GM18499 (cell line): ENCODE results near the gene LTBP1.
"Not testable (repeated sequence)": the region's sequence is repeated elsewhere in the genome, so short reads cannot be mapped to it uniquely, and the experiment has no call there.

ENCODE experiments used
- ATAC-seq: cut with Tn5 transposase; IDR thresholded peaks from one replicate; pipeline ENCODE4 v1.9.1; 2021; ENCODE audit warnings: moderate number of reproducible peaks; ENCODE audit not compliant: insufficient read depth, unreplicated experiment

LTBP1 gene

GRCh38 chr2:33350632-33351031, 403.9 kb downstream of the LTBP1 start:
- ATAC-seq = no peak

- ATAC-seq = no peak
These were observed 405.0 kb downstream of the LTBP1 start for GRCh38 chr2:33351781-33352180.

- no peak for ATAC-seq
These were observed 408.2 kb downstream of the LTBP1 start for GRCh38 chr2:33354981-33355380.

GRCh38 chr2:33358878-33359277, 412.1 kb downstream of the LTBP1 start:
- no peak for ATAC-seq

GRCh38 chr2:33363325-33364298, 416.9 kb downstream of the LTBP1 start:
- no peak for ATAC-seq

- ATAC-seq = no peak
These were observed 418.7 kb downstream of the LTBP1 start for GRCh38 chr2:33365264-33365970.

- no peak for ATAC-seq
These were observed 419.7 kb downstream of the LTBP1 start for GRCh38 chr2:33366473-33366872.

- not testable (repeated sequence) for ATAC-seq
These were observed 421.8 kb downstream of the LTBP1 start for GRCh38 chr2:33368524-33368923.

- ATAC-seq = no peak
These were observed 422.4 kb downstream of the LTBP1 start for GRCh38 chr2:33369191-33369590.

- no peak for ATAC-seq
These were observed 424.0 kb downstream of the LTBP1 start for GRCh38 chr2:33370636-33371265.

- ATAC-seq = no peak
These were observed 424.7 kb downstream of the LTBP1 start for GRCh38 chr2:33371304-33372090.

GRCh38 chr2:33372940-33373553, 426.3 kb downstream of the LTBP1 start:
- ATAC-seq = no peak

- no peak for ATAC-seq
These were observed 427.2 kb downstream of the LTBP1 start for GRCh38 chr2:33373986-33374385.

GRCh38 chr2:33375054-33375453, 428.3 kb downstream of the LTBP1 start:
- ATAC-seq = no peak

- no peak for ATAC-seq
These were observed 430.3 kb downstream of the LTBP1 start for GRCh38 chr2:33377048-33377447.

- ATAC-seq = no peak
These were observed 431.9 kb downstream of the LTBP1 start for GRCh38 chr2:33378556-33379210.

GRCh38 chr2:33380001-33380609, 433.4 kb downstream of the LTBP1 start:
- ATAC-seq = no peak

- no peak for ATAC-seq
These were observed 434.0 kb downstream of the LTBP1 start for GRCh38 chr2:33380719-33381118.
